ENCODE data around the gene OOSP4A.

OOSP4A gene

DNA sequence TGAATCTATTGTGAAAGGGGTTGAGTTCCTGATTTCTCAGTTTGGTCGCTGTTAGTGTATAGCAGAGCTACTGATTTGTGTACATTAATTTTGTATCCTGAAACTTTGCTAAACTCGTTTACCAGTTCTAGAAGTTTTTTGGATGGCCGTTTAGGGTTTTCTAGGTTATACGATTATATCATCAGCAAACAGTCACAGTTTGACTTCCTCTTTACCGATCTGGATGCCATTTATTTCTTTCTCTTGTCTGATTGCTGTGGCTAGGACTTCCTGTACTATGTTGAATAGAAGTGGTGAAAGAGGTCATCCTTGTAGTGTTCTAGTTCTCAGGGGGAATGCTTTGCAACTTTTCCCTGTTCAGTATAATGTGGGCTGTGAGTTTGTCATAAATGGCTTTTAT is 28.6 kb downstream of the OOSP4A start:
- TF ChIP-seq CTCF (IDR thresholded peaks at IDR 0.05; ENCODE audit: low read depth, low read length, missing control alignments) = no peak
- no peak overlapping the region for H3K4me3 ChIP-seq (ENCODE audit: low read depth, low read length)
- DNase-seq (ENCODE audit: low read depth) = no peak

DNA sequence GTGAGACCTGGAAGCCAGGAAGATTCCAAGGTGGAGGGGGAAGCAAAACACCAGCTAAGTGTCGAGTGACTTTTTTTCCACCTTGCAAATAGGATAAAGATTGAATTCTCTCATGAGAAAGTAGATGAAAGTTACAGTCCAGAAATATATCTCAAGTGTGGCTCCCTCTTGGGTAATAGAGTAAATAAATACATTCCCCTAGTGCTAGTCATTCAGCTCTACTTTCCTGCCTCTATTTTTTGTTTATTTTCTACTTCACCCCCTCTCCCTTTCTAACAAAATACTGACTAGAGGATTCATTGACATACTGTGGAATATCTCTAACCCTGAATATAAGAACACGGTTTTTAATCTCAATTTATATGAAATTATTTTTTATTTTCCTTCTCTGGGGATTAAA is 34.0 kb downstream of the OOSP4A start:
- DNase-seq (ENCODE audit: low read depth) = no peak
- H3K4me3 ChIP-seq (ENCODE audit: low read depth, low read length) = no peak overlapping the region

DNA sequence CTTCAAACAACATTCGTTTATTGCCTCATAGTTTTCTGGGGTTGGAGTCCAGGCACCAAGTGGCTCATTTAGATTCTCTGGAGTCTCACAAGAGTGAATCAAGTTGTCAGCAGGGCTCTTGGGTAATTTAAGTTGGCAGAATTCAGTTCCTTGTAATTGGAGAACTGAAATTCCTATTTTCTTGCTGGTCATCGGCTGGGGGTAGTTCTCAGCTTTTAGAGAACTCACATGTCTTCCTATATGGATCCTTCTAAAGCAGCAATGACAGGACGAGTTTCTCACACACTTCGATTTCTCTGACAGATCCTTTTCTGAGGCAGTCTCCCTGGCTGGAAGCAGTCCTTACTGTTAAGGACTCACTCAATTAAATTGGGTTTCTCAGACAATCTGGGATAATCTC is 35.9 kb downstream of the OOSP4A start:
- DNase-seq (ENCODE audit: low read depth) = no peak
- H3K4me3 ChIP-seq (ENCODE audit: low read depth, low read length) = no peak overlapping the region
- TF ChIP-seq CTCF (IDR thresholded peaks at IDR 0.05; ENCODE audit: low read depth, low read length, missing control alignments) = no peak

More for the DNA sequence above, 34.0 kb downstream of the OOSP4A start:
- no peak for TF ChIP-seq CTCF (IDR thresholded peaks at IDR 0.05; ENCODE audit: low read depth, low read length, missing control alignments)

DNA sequence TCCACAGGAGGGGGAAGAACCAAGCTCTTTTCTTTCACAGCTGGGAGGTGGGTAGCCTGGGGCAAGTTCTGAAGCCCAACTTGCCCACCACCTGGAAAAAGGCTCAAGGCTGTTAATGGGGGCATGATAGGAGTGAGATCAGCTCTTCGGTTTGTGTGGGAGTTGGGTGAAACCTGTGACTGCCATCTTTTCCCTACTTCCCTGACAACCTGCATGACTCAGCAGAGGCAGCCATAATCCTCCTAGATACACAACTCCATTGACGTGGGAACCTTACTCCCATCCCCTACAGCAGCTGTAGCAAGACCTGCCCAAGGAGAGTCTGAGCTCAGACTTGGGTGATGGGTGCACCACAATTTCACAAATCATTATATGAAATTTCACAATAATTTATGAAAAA is 39.9 kb downstream of the OOSP4A start:
- TF ChIP-seq CTCF (IDR thresholded peaks at IDR 0.05; ENCODE audit: low read depth, low read length, missing control alignments) = no peak
- DNase-seq (ENCODE audit: low read depth) = no peak

DNA sequence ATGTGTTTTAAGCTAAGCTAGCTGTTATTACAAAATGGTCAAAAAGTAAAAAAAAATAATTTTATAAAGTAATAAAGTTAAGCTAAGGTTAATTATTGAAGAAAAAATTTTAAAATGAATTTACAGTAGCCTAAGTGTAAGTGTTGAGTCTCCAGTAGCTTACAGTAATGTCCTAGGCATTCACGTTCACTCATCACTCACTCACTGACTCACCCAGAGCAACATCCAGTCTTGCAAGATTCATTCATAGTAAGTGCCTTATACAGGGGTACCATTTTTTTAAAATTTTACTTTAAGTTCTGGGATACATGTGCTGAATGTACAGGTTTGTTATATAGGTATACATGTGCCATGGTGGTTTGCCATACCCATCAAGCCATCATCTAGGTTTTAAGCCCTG is 41.5 kb downstream of the OOSP4A start:
- no peak for DNase-seq (ENCODE audit: low read depth)
- no peak for TF ChIP-seq CTCF (IDR thresholded peaks at IDR 0.05; ENCODE audit: low read depth, low read length, missing control alignments)

More for the DNA sequence above, 39.9 kb downstream of the OOSP4A start:
- no peak overlapping the region for H3K4me3 ChIP-seq (ENCODE audit: low read depth, low read length)

DNA sequence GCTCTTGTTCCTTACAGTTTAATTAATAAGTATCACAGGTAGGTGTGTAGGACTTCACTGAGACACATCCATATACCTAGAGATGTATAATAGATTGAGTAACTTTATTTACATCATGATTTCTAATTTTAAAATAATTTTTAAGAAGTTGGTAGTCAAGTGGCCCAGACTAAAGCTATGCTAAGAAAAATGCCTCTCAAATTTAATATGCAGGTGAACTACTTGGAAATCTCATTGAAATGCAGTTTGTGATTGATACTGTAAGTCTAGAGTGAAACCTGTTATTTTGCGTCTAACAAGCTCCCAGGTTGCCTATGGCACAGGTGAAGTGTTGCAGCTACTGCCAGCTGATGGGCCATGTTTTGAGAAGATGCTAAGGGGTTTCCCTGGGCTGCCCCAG is 53.0 kb downstream of the OOSP4A start, which contains the start of gene OOSP4B:
Gene OOSP4B (plus strand): TSS at position 301 of the 400 bp plus-strand sequence.
- no peak for TF ChIP-seq CTCF (IDR thresholded peaks at IDR 0.05; ENCODE audit: low read depth, low read length, missing control alignments)
- H3K4me3 ChIP-seq (ENCODE audit: low read depth, low read length) = no peak within 1 kb of the TSS

More for the DNA sequence above, 41.5 kb downstream of the OOSP4A start:
- H3K4me3 ChIP-seq (ENCODE audit: low read depth, low read length) = no peak overlapping the region

GRCh38 chr11:60018058-60018457 is 54.2 kb downstream of the OOSP4A start:
- TF ChIP-seq CTCF (IDR thresholded peaks at IDR 0.05; ENCODE audit: low read depth, low read length, missing control alignments) = no peak
- no peak for DNase-seq (ENCODE audit: low read depth)
- H3K4me3 ChIP-seq (ENCODE audit: low read depth, low read length) = no peak overlapping the region

More for the DNA sequence above, 53.0 kb downstream of the OOSP4A start, which contains the start of gene OOSP4B:
- no peak for DNase-seq (ENCODE audit: low read depth)
